ENCODE data around the gene LYZL1.
"Not testable (repeated sequence)": the region's sequence is repeated elsewhere in the genome, so short reads cannot be mapped to it uniquely, and the experiment has no call there.

The LYZL1 gene

DNA sequence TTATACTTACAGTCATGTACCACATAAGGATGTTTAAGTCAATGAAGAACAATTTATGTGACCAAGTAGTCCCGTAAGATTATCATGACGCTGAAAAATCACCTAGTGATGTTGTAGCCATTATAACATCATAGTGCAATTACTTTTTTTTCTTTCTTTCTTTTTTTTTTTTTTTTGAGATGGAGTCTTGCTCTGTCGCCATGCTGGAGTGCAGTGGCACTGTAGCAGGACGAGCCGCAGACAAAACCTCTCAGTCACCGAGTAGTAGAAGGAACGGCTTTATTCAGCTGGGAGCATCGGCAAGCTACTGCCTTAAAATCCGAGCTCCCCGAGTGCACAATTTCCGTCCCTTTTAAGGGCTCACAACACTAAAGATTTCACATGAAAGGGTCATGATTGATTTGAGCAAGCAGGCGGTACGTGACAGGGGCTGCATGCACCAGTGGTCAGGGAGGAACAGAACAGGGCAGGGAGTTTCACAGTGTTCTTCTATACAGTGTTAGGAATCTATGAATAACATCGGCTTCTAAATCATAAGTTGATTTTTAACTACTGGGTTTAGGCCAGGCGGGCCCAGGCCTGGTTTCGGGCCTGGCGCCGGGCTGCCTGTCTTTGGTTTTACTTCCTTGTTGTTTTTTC is 71.5 kb downstream of the LYZL1 start:
- not testable (repeated sequence) for H3K27ac ChIP-seq; DNase-seq (ENCODE audit: low read depth, low spot score)

Data from epithelial cell of prostate (primary cell).